ENCODE measurements around the gene VPS35L. TPM values are rescaled to one million over a fixed set of nuclear protein-coding genes. Genes with fewer than 3 reads are reported as not detected.

The VPS35L gene
- total RNA-seq, 1 donor from 2014 or later: 79.0 TPM

GRCh38 chr16:19722269-19722952, 166.9 kb downstream of the VPS35L start:
- Mint-ChIP-seq H3K27me3 (ENCODE audit: unreplicated experiment) (no peaks in the 10 kb centered on the region), H3K4me1 (ENCODE audit: unreplicated experiment) (peaks cover 9% of the 10 kb centered on the region)

GRCh38 chr16:19722981-19723380, 167.5 kb downstream of the VPS35L start:
- H3K27me3 Mint-ChIP-seq (ENCODE audit: unreplicated experiment): no peaks in the 10 kb centered on the region
- TF ChIP-seq CTCF (IDR thresholded peaks at IDR 0.05): no peak
- no peak overlapping the region for H3K27ac Mint-ChIP-seq (ENCODE audit: unreplicated experiment)
- no peak for DNase-seq (ENCODE audit: extremely low spot score, unreplicated experiment)
- H3K4me1 Mint-ChIP-seq (ENCODE audit: unreplicated experiment): peaks cover 7% of the 10 kb centered on the region
- no peaks in the 10 kb centered on the region for H3K36me3 Mint-ChIP-seq (ENCODE audit: unreplicated experiment)
- no peaks in the 10 kb centered on the region for H3K9me3 Mint-ChIP-seq (ENCODE audit: unreplicated experiment)
- H3K4me3 Mint-ChIP-seq (ENCODE audit: unreplicated experiment): no peak overlapping the region

More at GRCh38 chr16:19722269-19722952, 166.9 kb downstream of the VPS35L start:
- H3K36me3 Mint-ChIP-seq (ENCODE audit: unreplicated experiment): no peaks in the 10 kb centered on the region
- no peak overlapping the region for H3K4me3 Mint-ChIP-seq (ENCODE audit: unreplicated experiment)
- no peak for TF ChIP-seq CTCF (IDR thresholded peaks at IDR 0.05)
- no peak for DNase-seq (ENCODE audit: extremely low spot score, unreplicated experiment)
- no peak overlapping the region for H3K27ac Mint-ChIP-seq (ENCODE audit: unreplicated experiment)
- H3K9me3 Mint-ChIP-seq (ENCODE audit: unreplicated experiment): no peaks in the 10 kb centered on the region

GRCh38 chr16:19728636-19728965, 173.1 kb downstream of the VPS35L start:
- Mint-ChIP-seq H3K4me1 (ENCODE audit: unreplicated experiment) (no peaks in the 10 kb centered on the region), H3K9me3 (ENCODE audit: unreplicated experiment) (no peaks in the 10 kb centered on the region), H3K4me3 (ENCODE audit: unreplicated experiment) (no peak overlapping the region), H3K36me3 (ENCODE audit: unreplicated experiment) (peaks cover 1% of the 10 kb centered on the region), H3K27me3 (ENCODE audit: unreplicated experiment) (no peaks in the 10 kb centered on the region), H3K27ac (ENCODE audit: unreplicated experiment) (no peak overlapping the region)
- TF ChIP-seq CTCF (IDR thresholded peaks at IDR 0.05): no peak
- DNase-seq (ENCODE audit: extremely low spot score, unreplicated experiment): no peak

- Mint-ChIP-seq H3K36me3 (ENCODE audit: unreplicated experiment) (peaks cover 4% of the 10 kb centered on the region), H3K27ac (ENCODE audit: unreplicated experiment) (no peak overlapping the region), H3K27me3 (ENCODE audit: unreplicated experiment) (no peaks in the 10 kb centered on the region), H3K4me3 (ENCODE audit: unreplicated experiment) (no peak overlapping the region), H3K4me1 (ENCODE audit: unreplicated experiment) (peaks cover 7% of the 10 kb centered on the region), H3K9me3 (ENCODE audit: unreplicated experiment) (no peaks in the 10 kb centered on the region)
- no peak for DNase-seq (ENCODE audit: extremely low spot score, unreplicated experiment)
- no peak for TF ChIP-seq CTCF (IDR thresholded peaks at IDR 0.05)
Measured at GRCh38 chr16:19733551-19733950, 178.0 kb downstream of the VPS35L start.

- Mint-ChIP-seq H3K36me3 (ENCODE audit: unreplicated experiment) (peaks cover 4% of the 10 kb centered on the region), H3K27ac (ENCODE audit: unreplicated experiment) (no peak overlapping the region), H3K4me1 (ENCODE audit: unreplicated experiment) (peaks cover 7% of the 10 kb centered on the region), H3K4me3 (ENCODE audit: unreplicated experiment) (no peak overlapping the region), H3K9me3 (ENCODE audit: unreplicated experiment) (no peaks in the 10 kb centered on the region), H3K27me3 (ENCODE audit: unreplicated experiment) (no peaks in the 10 kb centered on the region)
- no peak for TF ChIP-seq CTCF (IDR thresholded peaks at IDR 0.05)
- no peak for DNase-seq (ENCODE audit: extremely low spot score, unreplicated experiment)
Measured at GRCh38 chr16:19735074-19735867, 179.8 kb downstream of the VPS35L start.

Measured in osteocyte (in vitro differentiated cells).